ENCODE results near the gene MTARC2. TPM values are rescaled to one million over a fixed set of nuclear protein-coding genes. Genes with fewer than 3 reads are reported as not detected.

MTARC2 gene
- total and polyA plus RNA-seq, 2 of the 13 experiments (the other 11 are each of a cell fraction or from before 2014, with no cell fraction given) = 8.5 to 10.1 TPM

GRCh38 chr1:220733086-220733601 is 15.0 kb upstream of the MTARC2 start (continued):
- no peak for TF ChIP-seq ZBTB2 (CRISPR knock-in tag; IDR thresholded peaks at IDR 0.05; ENCODE audit: low read depth)
- no peak for TF ChIP-seq ZNF143 (CRISPR knock-in tag; IDR thresholded peaks at IDR 0.05)
- peak; percentile 77 for TF ChIP-seq GABPB1 (CRISPR knock-in tag; IDR thresholded peaks at IDR 0.05)
- peak; percentile 44; the same call in 1 of the 2 replicates for TF ChIP-seq ZNF580 (CRISPR knock-in tag; IDR thresholded peaks at IDR 0.05; ENCODE audit: borderline replicate concordance, low read depth)
- no peak for TF ChIP-seq KLF11 (CRISPR knock-in tag; IDR thresholded peaks at IDR 0.05)
- peak; percentile 65; the same call in 1 of the 2 replicates for TF ChIP-seq PATZ1 (CRISPR knock-in tag; IDR thresholded peaks at IDR 0.05)
- no peak for TF ChIP-seq JUNB (CRISPR knock-in tag; IDR thresholded peaks at IDR 0.05; ENCODE audit: borderline replicate concordance)
- no peak for TF ChIP-seq ZNF207 (IDR thresholded peaks at IDR 0.05; ENCODE audit: borderline replicate concordance)
- no peak for TF ChIP-seq ZNF614 (CRISPR knock-in tag; IDR thresholded peaks at IDR 0.05; ENCODE audit: borderline replicate concordance)
- TF ChIP-seq, protein P1, sequence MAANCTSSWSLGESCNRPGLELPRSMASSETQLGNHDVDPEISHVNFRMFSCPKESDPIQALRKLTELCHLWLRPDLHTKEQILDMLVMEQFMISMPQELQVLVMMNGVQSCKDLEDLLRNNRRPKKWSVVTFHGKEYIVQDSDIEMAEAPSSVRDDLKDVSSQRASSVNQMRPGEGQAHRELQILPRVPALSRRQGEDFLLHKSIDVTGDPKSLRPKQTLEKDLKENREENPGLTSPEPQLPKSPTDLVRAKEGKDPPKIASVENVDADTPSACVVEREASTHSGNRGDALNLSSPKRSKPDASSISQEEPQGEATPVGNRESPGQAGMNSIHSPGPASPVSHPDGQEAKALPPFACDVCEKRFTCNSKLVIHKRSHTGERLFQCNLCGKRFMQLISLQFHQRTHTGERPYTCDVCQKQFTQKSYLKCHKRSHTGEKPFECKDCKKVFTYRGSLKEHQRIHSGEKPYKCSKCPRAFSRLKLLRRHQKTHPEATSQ (CRISPR knock-in tag; IDR thresholded peaks at IDR 0.05; ENCODE audit: borderline replicate concordance) = no peak
- TF ChIP-seq, protein P2, sequence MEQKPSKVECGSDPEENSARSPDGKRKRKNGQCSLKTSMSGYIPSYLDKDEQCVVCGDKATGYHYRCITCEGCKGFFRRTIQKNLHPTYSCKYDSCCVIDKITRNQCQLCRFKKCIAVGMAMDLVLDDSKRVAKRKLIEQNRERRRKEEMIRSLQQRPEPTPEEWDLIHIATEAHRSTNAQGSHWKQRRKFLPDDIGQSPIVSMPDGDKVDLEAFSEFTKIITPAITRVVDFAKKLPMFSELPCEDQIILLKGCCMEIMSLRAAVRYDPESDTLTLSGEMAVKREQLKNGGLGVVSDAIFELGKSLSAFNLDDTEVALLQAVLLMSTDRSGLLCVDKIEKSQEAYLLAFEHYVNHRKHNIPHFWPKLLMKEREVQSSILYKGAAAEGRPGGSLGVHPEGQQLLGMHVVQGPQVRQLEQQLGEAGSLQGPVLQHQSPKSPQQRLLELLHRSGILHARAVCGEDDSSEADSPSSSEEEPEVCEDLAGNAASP (CRISPR knock-in tag; IDR thresholded peaks at IDR 0.05; ENCODE audit: borderline replicate concordance) = peak; percentile 36; the same call in 1 of the 2 replicates
- TF ChIP-seq, protein P3, sequence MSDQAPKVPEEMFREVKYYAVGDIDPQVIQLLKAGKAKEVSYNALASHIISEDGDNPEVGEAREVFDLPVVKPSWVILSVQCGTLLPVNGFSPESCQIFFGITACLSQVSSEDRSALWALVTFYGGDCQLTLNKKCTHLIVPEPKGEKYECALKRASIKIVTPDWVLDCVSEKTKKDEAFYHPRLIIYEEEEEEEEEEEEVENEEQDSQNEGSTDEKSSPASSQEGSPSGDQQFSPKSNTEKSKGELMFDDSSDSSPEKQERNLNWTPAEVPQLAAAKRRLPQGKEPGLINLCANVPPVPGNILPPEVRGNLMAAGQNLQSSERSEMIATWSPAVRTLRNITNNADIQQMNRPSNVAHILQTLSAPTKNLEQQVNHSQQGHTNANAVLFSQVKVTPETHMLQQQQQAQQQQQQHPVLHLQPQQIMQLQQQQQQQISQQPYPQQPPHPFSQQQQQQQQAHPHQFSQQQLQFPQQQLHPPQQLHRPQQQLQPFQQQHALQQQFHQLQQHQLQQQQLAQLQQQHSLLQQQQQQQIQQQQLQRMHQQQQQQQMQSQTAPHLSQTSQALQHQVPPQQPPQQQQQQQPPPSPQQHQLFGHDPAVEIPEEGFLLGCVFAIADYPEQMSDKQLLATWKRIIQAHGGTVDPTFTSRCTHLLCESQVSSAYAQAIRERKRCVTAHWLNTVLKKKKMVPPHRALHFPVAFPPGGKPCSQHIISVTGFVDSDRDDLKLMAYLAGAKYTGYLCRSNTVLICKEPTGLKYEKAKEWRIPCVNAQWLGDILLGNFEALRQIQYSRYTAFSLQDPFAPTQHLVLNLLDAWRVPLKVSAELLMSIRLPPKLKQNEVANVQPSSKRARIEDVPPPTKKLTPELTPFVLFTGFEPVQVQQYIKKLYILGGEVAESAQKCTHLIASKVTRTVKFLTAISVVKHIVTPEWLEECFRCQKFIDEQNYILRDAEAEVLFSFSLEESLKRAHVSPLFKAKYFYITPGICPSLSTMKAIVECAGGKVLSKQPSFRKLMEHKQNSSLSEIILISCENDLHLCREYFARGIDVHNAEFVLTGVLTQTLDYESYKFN (CRISPR knock-in tag; conservative IDR thresholded peaks at IDR 0.05) = 0 out of 2 replicates have a peak, but pooled peaks have one; percentile 39
- peak; percentile 71; the same call in 1 of the 2 replicates for TF ChIP-seq KDM2A (CRISPR knock-in tag; IDR thresholded peaks at IDR 0.05; ENCODE audit: borderline replicate concordance, low read depth)
- TF ChIP-seq ZNF292 (CRISPR knock-in tag; IDR thresholded peaks at IDR 0.05; ENCODE audit: borderline replicate concordance, low read depth) = no peak
- no peak for TF ChIP-seq HES4 (CRISPR knock-in tag; IDR thresholded peaks at IDR 0.05; ENCODE audit: borderline replicate concordance)
- TF ChIP-seq FOXA3 (CRISPR knock-in tag; IDR thresholded peaks at IDR 0.05) = peak; percentile 32; the same call in 1 of the 2 replicates
- TF ChIP-seq JUND (CRISPR knock-in tag; IDR thresholded peaks at IDR 0.05) = no peak
- no peak for TF ChIP-seq TAF15 (IDR thresholded peaks at IDR 0.05; ENCODE audit: low read depth, low read length, poor library complexity, severe bottlenecking)
- no peak for TF ChIP-seq ZMYM2 (CRISPR knock-in tag; IDR thresholded peaks at IDR 0.05)

Measured in HepG2 (cell line).